ENCODE results near the gene FOXO3. TPM values are rescaled to one million over a fixed set of nuclear protein-coding genes. Genes with fewer than 3 reads are reported as not detected.

The FOXO3 gene
- total and polyA plus RNA-seq, 2 of the 8 experiments (the other 6 are each of a cell fraction or from before 2014, with no cell fraction given) = 13.1 to 19.3 TPM

DNA sequence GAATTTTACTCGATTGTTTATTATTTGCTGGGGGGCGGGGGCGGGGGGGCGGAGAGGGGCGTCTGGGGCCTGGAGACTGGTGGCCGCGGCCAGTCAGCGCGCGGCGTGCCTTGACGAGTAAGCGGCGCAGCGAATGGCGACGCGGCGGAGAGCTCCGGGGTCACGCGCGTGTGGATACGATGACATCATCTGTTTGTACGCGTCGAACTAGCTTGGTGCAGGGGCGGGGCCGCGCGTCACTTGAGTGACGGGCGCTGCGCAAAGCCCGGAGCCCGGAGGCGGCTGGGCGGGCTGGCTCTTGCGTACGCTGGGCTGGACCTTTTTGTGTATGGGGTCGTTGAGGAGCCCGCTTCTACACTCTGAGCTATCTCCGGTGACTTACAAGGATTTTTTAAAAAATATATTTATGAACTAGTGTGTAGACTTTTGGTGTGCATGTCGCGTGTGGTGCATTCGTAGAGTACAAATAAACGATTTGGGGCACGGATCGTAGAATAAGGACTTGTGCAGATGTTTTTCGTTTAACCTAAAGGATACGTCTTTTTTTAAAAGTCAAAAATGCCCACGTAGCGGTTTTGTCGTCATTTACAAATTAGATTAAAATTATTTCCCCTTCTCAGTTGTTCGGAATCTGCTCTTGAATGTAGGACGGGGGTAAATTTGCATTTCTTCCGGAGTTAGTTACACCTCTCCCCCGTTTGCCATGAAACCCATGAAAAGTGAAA is 2.2 kb upstream of the FOXO3 start:
- peak overlapping the region; percentile 97 to 100 for H3K4me2 ChIP-seq (ENCODE audit: insufficient read depth in 1 of 2, low read depth in 2 of 2, low read length in 2 of 2)
- H2BK5ac ChIP-seq (ENCODE audit: low read depth, low read length) = peak overlapping the region; percentile 97
- FAIRE-seq (no peak), DNase-seq (ENCODE audit: low read depth in 1 of 2, low spot score in 2 of 2) (peak; percentile 93 to 94)
- H4K91ac ChIP-seq (replicated peaks; ENCODE audit: insufficient read length, low read length) = peak overlapping the region; percentile 91
- H2BK15ac ChIP-seq (ENCODE audit: low read length) = peak overlapping the region; percentile 83; the same call in 1 of the 2 replicates
- H2AFZ ChIP-seq (ENCODE audit: low read length) = peak overlapping the region; percentile 98
- peaks cover 0 to 4% of the 10 kb centered on the region in 2 experiments for H4K20me1 ChIP-seq (replicated peaks in 1 of 2; ENCODE audit: control insufficient read depth in 1 of 2, insufficient read depth in 2 of 2, low read length in 2 of 2)
- peak overlapping the region; percentile 91; the same call in 1 of the 2 replicates for H3K27ac ChIP-seq (ENCODE audit: low read depth, low read length)
- no peak overlapping the region for H2AK5ac ChIP-seq (ENCODE audit: low read depth, low read length)
- no peaks in the 10 kb centered on the region for H3K79me1 ChIP-seq (ENCODE audit: low read depth, low read length)
- ChIA-PET POLR2A (ENCODE audit: partially characterized antibody) (interaction anchor here (0.7 to 1.6 kb wide), 9 partner anchors 9 to 536 kb away, joined by 3 to 8 read pairs (median 4); partner anchors contain the start of genes ARMC2 and SESN1), CTCF (ENCODE audit: partially characterized antibody) (interaction anchor here (0.8 to 4.3 kb wide), 6 partner anchors 16 to 182 kb away, joined by 3 to 26 read pairs (median 3); no protein-coding TSS in a partner anchor)
- H2BK20ac ChIP-seq (ENCODE audit: low read length) = no peak overlapping the region
- peak overlapping the region; percentile 96 for H4K5ac ChIP-seq (ENCODE audit: insufficient read length, low read depth, low read length)
- H3K56ac ChIP-seq (replicated peaks; ENCODE audit: insufficient read length, low read depth, low read length) = no peak overlapping the region
- peaks cover 0 to 12% of the 10 kb centered on the region in 2 experiments; a peak in 2 of 4 replicates for H3K79me2 ChIP-seq (ENCODE audit: control insufficient read depth in 1 of 2, insufficient read depth in 2 of 2, low read length in 2 of 2)
- peak overlapping the region; percentile 84 for H2BK12ac ChIP-seq (ENCODE audit: low read depth, low read length)
- no peak overlapping the region for H2BK120ac ChIP-seq (replicated peaks; ENCODE audit: low read depth, low read length)
- peak overlapping the region in 3 of 4 experiments; percentile 82 to 91 (median 86); a peak in 6 of 7 replicates for H3K9ac ChIP-seq (replicated peaks in 1 of 4; ENCODE audit: extremely low read depth in 1 of 4, low read depth in 3 of 4, low read length in 3 of 4)
- H4K8ac ChIP-seq (ENCODE audit: extremely low read depth, insufficient read depth, low read length) = peak overlapping the region; percentile 93
- H3K18ac ChIP-seq (ENCODE audit: extremely low read depth, low read length) = peak overlapping the region; percentile 81; the same call in 1 of the 2 replicates
- H3K9me3 ChIP-seq (ENCODE audit: insufficient read depth in 2 of 2, low read depth in 1 of 2, low read length in 1 of 2) = no peaks in the 10 kb centered on the region
- 1% methylated on average over 43 of the region's 58 CpGs; no CpG with 5 or more reads in 1 of the 2 experiments for WGBS, 2 experiments (ENCODE audit: extremely low coverage in 1 of 2, insufficient coverage in 1 of 2, insufficient read length in 1 of 2, insufficient replicate concordance in 2 of 2, low coverage in 1 of 2, low lambda C conversion rate in 2 of 2, missing lambda C conversion rate in 1 of 2)
- peaks cover 20% of the 10 kb centered on the region for H3K23me2 ChIP-seq (ENCODE audit: low read depth, low read length)
- peak overlapping the region; percentile 86 to 99 (median 92) for H3K4me3 ChIP-seq (ENCODE audit: extremely low read depth in 1 of 4, insufficient read depth in 2 of 4, low read depth in 3 of 4, low read length in 4 of 4)
- peaks cover 5 to 10% (median 7%) of the 10 kb centered on the region in 4 experiments for H3K4me1 ChIP-seq (replicated peaks in 1 of 4; ENCODE audit: control insufficient read depth in 3 of 4, insufficient read depth in 4 of 4, low read length in 3 of 4)
- H3K4ac ChIP-seq (replicated peaks; ENCODE audit: insufficient read length, low read depth, low read length) = peak overlapping the region; percentile 27
- H3K23ac ChIP-seq (ENCODE audit: insufficient read length) = no peak overlapping the region
- no peak overlapping the region for H3K14ac ChIP-seq (ENCODE audit: insufficient read length)
- H3K36me3 ChIP-seq (ENCODE audit: control insufficient read depth in 2 of 4, insufficient read depth in 4 of 4, low read length in 3 of 4) = no peaks in the 10 kb centered on the region
- peaks cover 0 to 23% (median 11%) of the 10 kb centered on the region in 4 experiments; a peak in 6 of 7 replicates for H3K27me3 ChIP-seq (replicated peaks in 1 of 4; ENCODE audit: control insufficient read depth in 3 of 4, extremely low read depth in 1 of 4, insufficient read depth in 3 of 4, low read length in 3 of 4)
- TF ChIP-seq TEAD4 (IDR thresholded peaks at IDR 0.05; ENCODE audit: low read depth, low read length) = peak; percentile 42; the same call in 1 of the 2 replicates
- TF ChIP-seq, protein P1, sequence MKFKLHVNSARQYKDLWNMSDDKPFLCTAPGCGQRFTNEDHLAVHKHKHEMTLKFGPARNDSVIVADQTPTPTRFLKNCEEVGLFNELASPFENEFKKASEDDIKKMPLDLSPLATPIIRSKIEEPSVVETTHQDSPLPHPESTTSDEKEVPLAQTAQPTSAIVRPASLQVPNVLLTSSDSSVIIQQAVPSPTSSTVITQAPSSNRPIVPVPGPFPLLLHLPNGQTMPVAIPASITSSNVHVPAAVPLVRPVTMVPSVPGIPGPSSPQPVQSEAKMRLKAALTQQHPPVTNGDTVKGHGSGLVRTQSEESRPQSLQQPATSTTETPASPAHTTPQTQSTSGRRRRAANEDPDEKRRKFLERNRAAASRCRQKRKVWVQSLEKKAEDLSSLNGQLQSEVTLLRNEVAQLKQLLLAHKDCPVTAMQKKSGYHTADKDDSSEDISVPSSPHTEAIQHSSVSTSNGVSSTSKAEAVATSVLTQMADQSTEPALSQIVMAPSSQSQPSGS (IDR thresholded peaks at IDR 0.05; ENCODE audit: low read length) = peak; percentile 99
- no peak for TF ChIP-seq ZNF274 (IDR thresholded peaks at IDR 0.05; ENCODE audit: borderline replicate concordance, extremely low read depth, low read length)
- TF ChIP-seq PHF8 (conservative IDR thresholded peaks at IDR 0.05; ENCODE audit: low read depth, low read length) = peak; percentile 0; the same call in 1 of the 2 replicates
- TF ChIP-seq RFX5 (IDR thresholded peaks at IDR 0.05; ENCODE audit: borderline replicate concordance, low read depth, low read length) = peak; percentile 34; the same call in 1 of the 2 replicates
- no peak for TF ChIP-seq E2F6 (IDR thresholded peaks at IDR 0.05)
- no peak for TF ChIP-seq ASH2L (IDR thresholded peaks at IDR 0.05; ENCODE audit: low read length)
- no peak for TF ChIP-seq KDM5A (IDR thresholded peaks at IDR 0.05; ENCODE audit: low read length)
